ENCODE measurements around the gene GON7.
A peak's percentile ranks its signal among the peaks of the same experiment; 100 is the strongest.
"Not testable (repeated sequence)": the region's sequence is repeated elsewhere in the genome, so short reads cannot be mapped to it uniquely, and the experiment has no call there.

Gene GON7

GRCh38 chr14:93163564-93163963 lies 43.3 kb downstream of the GON7 start:
- DNase-seq (ENCODE audit: low read depth): no peak
- no peak for TF ChIP-seq CTCF (conservative IDR thresholded peaks at IDR 0.05; ENCODE audit: control insufficient read depth, insufficient read depth, low read depth, low read length)
- no peak overlapping the region for H3K4me3 ChIP-seq (ENCODE audit: control insufficient read depth, low read depth, low read length)

GRCh38 chr14:93161411-93161940 lies 45.4 kb downstream of the GON7 start:
- TF ChIP-seq CTCF (conservative IDR thresholded peaks at IDR 0.05; ENCODE audit: control insufficient read depth, insufficient read depth, low read depth, low read length): no peak
- H3K4me3 ChIP-seq (ENCODE audit: control insufficient read depth, low read depth, low read length): no peak overlapping the region
- DNase-seq (ENCODE audit: low read depth): no peak

- peak; percentile 46 for TF ChIP-seq CTCF (conservative IDR thresholded peaks at IDR 0.05; ENCODE audit: control insufficient read depth, insufficient read depth, low read depth, low read length)
- H3K4me3 ChIP-seq (ENCODE audit: control insufficient read depth, low read depth, low read length): no peak overlapping the region
- peak; percentile 20 for DNase-seq (ENCODE audit: low read depth)
Observed at GRCh38 chr14:93160353-93160801, 46.5 kb downstream of the GON7 start.

- H3K4me3 ChIP-seq (ENCODE audit: control insufficient read depth, low read depth, low read length); DNase-seq (ENCODE audit: low read depth): not testable (repeated sequence)
Observed at GRCh38 chr14:93159625-93160352, 47.1 kb downstream of the GON7 start.

- not testable (repeated sequence) for DNase-seq (ENCODE audit: low read depth); H3K4me3 ChIP-seq (ENCODE audit: control insufficient read depth, low read depth, low read length)
Observed at GRCh38 chr14:93158349-93158748, 48.5 kb downstream of the GON7 start.

- H3K4me3 ChIP-seq (ENCODE audit: control insufficient read depth, low read depth, low read length): no peak overlapping the region
- DNase-seq (ENCODE audit: low read depth): no peak
- no peak for TF ChIP-seq CTCF (conservative IDR thresholded peaks at IDR 0.05; ENCODE audit: control insufficient read depth, insufficient read depth, low read depth, low read length)
Observed at GRCh38 chr14:93156693-93157369, 50.0 kb downstream of the GON7 start.

GRCh38 chr14:93155667-93156066 lies 51.2 kb downstream of the GON7 start:
- no peak for TF ChIP-seq CTCF (conservative IDR thresholded peaks at IDR 0.05; ENCODE audit: control insufficient read depth, insufficient read depth, low read depth, low read length)
- no peak for DNase-seq (ENCODE audit: low read depth)
- H3K4me3 ChIP-seq (ENCODE audit: control insufficient read depth, low read depth, low read length): no peak overlapping the region

Data from fibroblast of mammary gland (primary cell).